Measurements from ENCODE around the gene PARD6B.

Gene PARD6B

DNA sequence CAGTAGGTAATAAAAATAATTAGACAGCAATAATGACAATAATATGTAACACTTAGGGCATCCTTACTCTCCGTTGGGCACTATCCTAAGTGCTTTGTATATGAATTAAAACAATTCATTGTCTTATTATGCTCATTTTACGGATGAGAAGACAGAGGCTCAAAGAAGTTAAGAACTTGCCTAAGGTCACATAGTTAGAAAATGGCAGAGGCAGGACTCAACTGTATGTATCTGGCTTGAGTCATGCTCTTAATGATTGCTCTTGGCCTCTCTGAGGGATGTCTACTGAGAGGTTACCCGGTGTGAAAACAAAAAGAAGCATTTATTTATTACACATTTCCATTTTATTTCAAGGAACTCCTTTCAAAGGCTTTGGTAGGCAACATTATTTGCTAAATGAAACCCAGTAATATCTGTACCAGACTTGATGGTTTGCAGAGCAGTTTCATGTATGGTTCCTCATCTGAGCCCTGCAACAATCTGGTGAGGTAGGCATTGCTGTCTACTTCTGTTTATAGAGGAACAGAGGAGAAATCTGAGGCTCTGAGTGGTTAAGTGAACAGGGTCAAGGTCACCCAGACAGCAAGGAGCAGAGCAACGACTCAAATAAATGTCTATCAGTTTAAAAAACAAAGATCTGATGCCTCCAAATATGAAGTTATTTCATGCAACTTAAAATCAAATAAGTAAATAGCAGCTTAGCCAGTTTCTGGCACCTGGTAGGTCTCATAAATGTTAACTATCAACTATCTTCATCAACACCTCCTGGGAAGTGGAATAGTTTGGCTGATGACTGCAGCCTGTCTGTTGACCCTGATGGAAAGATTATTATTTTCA, 4.2 kb upstream of the PARD6B start:
- FAIRE-seq = no peak
- TF ChIP-seq TAF1 (IDR thresholded peaks at IDR 0.05; ENCODE audit: borderline replicate concordance, low read depth, low read length) = no peak
- no peak for TF ChIP-seq POLR2A (IDR thresholded peaks at IDR 0.05; ENCODE audit: low read depth, low read length)
- no peak for TF ChIP-seq POLR2AphosphoS5 (IDR thresholded peaks at IDR 0.05; ENCODE audit: low read depth, low read length)
- no peak for DNase-seq (ENCODE audit: insufficient read length)

- no peak for FAIRE-seq
- no peak for DNase-seq (ENCODE audit: insufficient read length)
- TF ChIP-seq POLR2AphosphoS5 (IDR thresholded peaks at IDR 0.05; ENCODE audit: low read depth, low read length) (no peak), TAF1 (IDR thresholded peaks at IDR 0.05; ENCODE audit: borderline replicate concordance, low read depth, low read length) (no peak), POLR2A (IDR thresholded peaks at IDR 0.05; ENCODE audit: low read depth, low read length) (no peak)
These were observed 3.4 kb upstream of the PARD6B start for GRCh38 chr20:50727792-50728485.

- FAIRE-seq = no peak
- DNase-seq (ENCODE audit: insufficient read length) = no peak
- TF ChIP-seq POLR2AphosphoS5 (IDR thresholded peaks at IDR 0.05; ENCODE audit: low read depth, low read length) (no peak), TAF1 (IDR thresholded peaks at IDR 0.05; ENCODE audit: borderline replicate concordance, low read depth, low read length) (no peak), POLR2A (IDR thresholded peaks at IDR 0.05; ENCODE audit: low read depth, low read length) (no peak)
These were observed 2.8 kb upstream of the PARD6B start for GRCh38 chr20:50728486-50728980.

GRCh38 chr20:50728981-50729874, 2.2 kb upstream of the PARD6B start:
- TF ChIP-seq TAF1 (IDR thresholded peaks at IDR 0.05; ENCODE audit: borderline replicate concordance, low read depth, low read length) (no peak), POLR2AphosphoS5 (IDR thresholded peaks at IDR 0.05; ENCODE audit: low read depth, low read length) (no peak), POLR2A (IDR thresholded peaks at IDR 0.05; ENCODE audit: low read depth, low read length) (no peak)
- FAIRE-seq = no peak
- DNase-seq (ENCODE audit: insufficient read length) = no peak

GRCh38 chr20:50729901-50730764, 1.2 kb upstream of the PARD6B start:
- DNase-seq (ENCODE audit: insufficient read length) (no peak), FAIRE-seq (no peak)
- TF ChIP-seq POLR2AphosphoS5 (IDR thresholded peaks at IDR 0.05; ENCODE audit: low read depth, low read length) (no peak), TAF1 (IDR thresholded peaks at IDR 0.05; ENCODE audit: borderline replicate concordance, low read depth, low read length) (no peak)

DNA sequence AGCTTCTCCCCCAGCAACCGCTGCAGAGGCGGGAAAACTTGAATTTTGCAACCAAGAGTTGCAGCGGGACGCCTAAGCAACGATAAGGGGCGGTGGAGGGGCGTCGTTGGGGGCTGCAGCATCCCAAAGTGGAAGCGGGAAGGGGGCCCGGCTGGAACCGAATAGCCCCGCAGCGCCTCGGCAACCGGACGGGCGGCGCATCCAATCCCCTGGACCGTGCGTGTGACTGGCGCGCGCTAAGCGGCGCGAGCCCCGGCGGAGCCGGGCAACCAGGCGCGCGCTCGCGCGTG, 670 bp upstream of the PARD6B start:
- TF ChIP-seq TAF1 (IDR thresholded peaks at IDR 0.05; ENCODE audit: borderline replicate concordance, low read depth, low read length) (no peak), POLR2A (IDR thresholded peaks at IDR 0.05; ENCODE audit: low read depth, low read length) (no peak), POLR2AphosphoS5 (IDR thresholded peaks at IDR 0.05; ENCODE audit: low read depth, low read length) (no peak)
- DNase-seq (ENCODE audit: insufficient read length) (no peak), FAIRE-seq (no peak)

DNA sequence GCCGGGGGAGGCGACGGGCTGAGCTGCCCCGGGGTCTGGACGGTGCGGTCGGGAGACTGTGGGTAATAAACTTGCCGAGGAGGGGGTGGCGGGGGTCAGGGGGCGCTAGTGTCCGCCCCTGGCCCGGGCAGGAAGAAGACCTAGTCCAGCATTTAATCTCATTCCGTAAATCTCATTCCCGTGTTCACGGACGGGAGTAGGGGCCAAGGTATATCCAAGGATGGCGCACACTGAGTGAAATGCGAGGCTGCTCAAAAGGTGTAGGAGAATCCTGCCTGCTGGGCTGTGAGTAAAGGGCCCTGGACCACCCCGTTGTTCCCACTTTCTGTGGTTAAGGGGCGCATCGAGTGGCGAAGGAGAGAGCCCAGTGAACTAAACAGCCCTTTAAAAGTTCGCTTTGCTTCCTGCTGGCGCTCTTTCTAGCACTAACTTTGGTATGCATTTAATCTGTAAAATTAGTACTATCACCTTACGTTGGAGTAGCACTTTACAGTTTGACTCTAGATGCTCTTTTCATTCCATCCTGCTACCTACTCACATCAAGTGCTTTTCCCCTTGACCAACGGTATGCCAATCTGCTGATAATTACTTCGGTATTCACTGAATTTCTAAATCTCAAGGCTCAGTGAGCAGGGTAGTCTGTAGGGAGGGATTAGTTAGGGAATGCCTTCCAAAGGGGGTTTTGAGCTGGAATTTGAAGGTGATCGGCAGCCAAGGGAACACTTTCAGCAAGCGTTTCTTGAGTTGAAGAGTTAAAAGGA, 730 bp downstream of the PARD6B start:
- FAIRE-seq (no peak), DNase-seq (ENCODE audit: insufficient read length) (no peak)
- TF ChIP-seq POLR2AphosphoS5 (IDR thresholded peaks at IDR 0.05; ENCODE audit: low read depth, low read length) = no peak
- TF ChIP-seq POLR2A (IDR thresholded peaks at IDR 0.05; ENCODE audit: low read depth, low read length) = no peak
- no peak for TF ChIP-seq TAF1 (IDR thresholded peaks at IDR 0.05; ENCODE audit: borderline replicate concordance, low read depth, low read length)

- no peak for TF ChIP-seq TAF1 (IDR thresholded peaks at IDR 0.05; ENCODE audit: borderline replicate concordance, low read depth, low read length)
- TF ChIP-seq POLR2A (IDR thresholded peaks at IDR 0.05; ENCODE audit: low read depth, low read length) = no peak
- no peak for TF ChIP-seq POLR2AphosphoS5 (IDR thresholded peaks at IDR 0.05; ENCODE audit: low read depth, low read length)
- FAIRE-seq = no peak
- DNase-seq (ENCODE audit: insufficient read length) = no peak
These were observed 2.4 kb downstream of the PARD6B start for GRCh38 chr20:50733644-50734349.

Measured in GM12892 (cell line).